Spinal cord (tissue), 10 donors: ENCODE data around the gene HS3ST6. TPM values are rescaled to one million over a fixed set of nuclear protein-coding genes. Genes with fewer than 3 reads are reported as not detected.

ENCODE experiments used
- DNase-seq, 6 donors: peaks; one replicate each; pipeline versions ENCODE4 v3.0.0 to v3.0.0-alpha.2; 2013 to 2015; ENCODE audit warnings: low spot score in 6 of 6, low read depth in 4 of 6
- H3K27ac ChIP-seq: one replicate; pipeline ENCODE4 v1.5.1; 2013; ENCODE audit warnings: low read depth, low read length, control low read depth
- H3K27me3 ChIP-seq: one replicate; pipeline ENCODE4 v1.6.1; 2013; ENCODE audit warnings: low read length; ENCODE audit not compliant: control insufficient read depth, insufficient read depth
- H3K36me3 ChIP-seq: one replicate; pipeline ENCODE4 v1.6.1; 2013; ENCODE audit warnings: low read length; ENCODE audit not compliant: control insufficient read depth, insufficient read depth
- H3K4me1 ChIP-seq: one replicate; pipeline ENCODE4 v1.6.1; 2013; ENCODE audit warnings: low read length; ENCODE audit not compliant: control insufficient read depth, insufficient read depth
- H3K4me3 ChIP-seq: one replicate; pipeline ENCODE4 v1.5.1; 2013; ENCODE audit warnings: low read depth, low read length, control low read depth
- H3K9me3 ChIP-seq: one replicate; pipeline ENCODE4 v1.6.1; 2013; ENCODE audit warnings: low read length; ENCODE audit not compliant: control insufficient read depth, insufficient read depth
- WGBS: methylation state at CpG from one replicate; pipeline ENCODE4 v1.1.5; 2013; ENCODE audit warnings: missing lambda C conversion rate; ENCODE audit not compliant: insufficient coverage; 5-methylcytosine and 5-hydroxymethylcytosine counted together
- polyA plus RNA-seq, 2 donors: library from polyadenylated mRNA; unstranded; fragments of 120-200 nt; gene quantifications; one replicate each; pipeline ENCODE4 v1.2.1, GENCODE V29; 2013; ENCODE audit not compliant: insufficient read length in 2 of 2
- total RNA-seq, 2 donors: library from RNA; depleted of rRNA in 1 of 2; stranded (reverse); fragments of 120-200 nt in 1 of 2; fragments of >200 nt in 1 of 2; gene quantifications; one replicate each; pipeline versions ENCODE4 v1.2.3 to v1.2.4, GENCODE V29; 2013 to 2014
- donor health status: healthy.

Gene HS3ST6
- total and polyA plus RNA-seq, 4 donors, result not detected

DNA sequence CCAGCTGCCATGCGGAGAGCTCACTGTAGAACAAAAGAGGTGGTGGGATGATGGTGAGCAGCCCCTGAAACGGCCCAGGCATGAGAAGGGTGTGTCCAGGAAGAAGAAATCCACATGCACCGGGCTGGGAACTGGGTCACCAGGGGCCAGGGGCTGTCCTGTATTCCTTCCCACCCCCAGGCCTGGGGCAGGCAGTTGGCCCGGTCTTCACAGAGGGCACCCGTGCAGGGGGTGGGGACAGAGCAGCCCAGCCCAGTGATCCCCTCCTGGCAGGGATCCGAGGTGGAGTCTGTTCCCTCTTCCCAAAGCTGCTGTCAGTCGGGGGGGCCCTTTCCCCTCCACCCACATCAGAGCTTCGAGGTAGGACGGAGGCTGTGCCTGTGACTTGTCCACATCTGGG, 9.2 kb downstream of the HS3ST6 start:
- no peak for DNase-seq
- Histone ChIP-seq H3K9me3 (no peaks in the 10 kb centered on the region), H3K4me1 (peaks cover 7% of the 10 kb centered on the region), H3K27me3 (peaks cover 22% of the 10 kb centered on the region), H3K27ac (no peak overlapping the region), H3K4me3 (no peak overlapping the region), H3K36me3 (no peaks in the 10 kb centered on the region)
- 58% methylated on average over 6 of the region's 9 CpGs for WGBS

DNA sequence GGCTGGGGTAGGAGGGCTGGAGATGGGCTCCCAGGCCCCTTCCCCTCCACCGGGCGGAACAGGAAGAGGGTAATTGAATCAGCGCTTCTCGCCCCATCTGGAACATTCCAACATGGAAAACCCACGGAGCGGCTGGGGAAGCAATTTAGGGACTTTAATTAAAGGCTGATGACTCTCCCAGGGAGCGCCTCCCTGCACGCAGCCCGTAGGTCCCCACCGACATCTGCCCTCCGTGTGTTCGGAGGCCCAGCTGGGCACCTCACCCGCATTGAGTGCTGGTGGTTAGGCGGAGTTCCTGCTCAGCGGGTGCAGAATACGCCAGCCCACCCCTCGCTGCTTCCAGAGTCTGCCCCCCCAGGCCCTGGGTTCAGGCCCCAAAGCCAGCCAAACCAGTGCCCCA, 10.0 kb downstream of the HS3ST6 start:
- Histone ChIP-seq H3K4me1 (peaks cover 10% of the 10 kb centered on the region), H3K27ac (no peak overlapping the region), H3K36me3 (no peaks in the 10 kb centered on the region), H3K9me3 (no peaks in the 10 kb centered on the region), H3K4me3 (no peak overlapping the region), H3K27me3 (peaks cover 16% of the 10 kb centered on the region)
- peak in 1 of 6 donors; percentile 21 for DNase-seq
- 48% methylated on average over 11 of the region's 17 CpGs for WGBS

DNA sequence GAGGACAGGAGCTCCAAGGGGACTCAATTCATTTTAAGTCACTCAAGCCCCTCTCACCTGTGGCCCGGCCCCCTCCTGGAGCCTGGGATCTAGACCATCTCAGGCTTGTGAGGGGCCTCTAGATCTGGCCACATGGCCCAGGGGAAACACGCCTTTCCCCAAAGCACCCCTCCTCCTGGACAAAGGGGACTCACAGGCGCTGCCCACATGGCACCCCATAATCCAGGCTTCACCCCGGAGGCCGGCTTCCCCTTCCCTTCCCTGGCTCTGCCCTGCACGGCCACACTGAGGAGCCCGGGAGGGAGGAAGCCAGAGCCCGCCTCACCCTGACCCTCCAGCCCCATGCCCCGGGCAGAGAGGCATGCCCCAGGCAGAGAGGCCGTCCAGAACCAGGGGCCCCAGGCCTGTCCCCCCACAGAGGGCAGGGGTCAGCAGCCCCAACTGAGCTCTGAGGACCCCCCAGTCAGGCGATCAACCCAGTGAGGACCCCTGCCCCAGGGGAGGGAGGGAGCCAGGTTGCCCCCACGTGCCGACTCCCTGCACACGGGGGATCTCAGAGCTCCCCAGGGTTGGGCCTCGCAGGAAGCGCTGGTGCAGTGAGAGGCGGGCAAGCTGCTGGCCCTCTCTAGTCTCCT, 10.9 kb downstream of the HS3ST6 start:
- 68% methylated on average over 14 of the region's 17 CpGs for whole genome bisulfite sequencing
- H3K4me1 ChIP-seq, result peaks cover 10% of the 10 kb centered on the region
- H3K27me3 ChIP-seq, result peaks cover 16% of the 10 kb centered on the region

DNA sequence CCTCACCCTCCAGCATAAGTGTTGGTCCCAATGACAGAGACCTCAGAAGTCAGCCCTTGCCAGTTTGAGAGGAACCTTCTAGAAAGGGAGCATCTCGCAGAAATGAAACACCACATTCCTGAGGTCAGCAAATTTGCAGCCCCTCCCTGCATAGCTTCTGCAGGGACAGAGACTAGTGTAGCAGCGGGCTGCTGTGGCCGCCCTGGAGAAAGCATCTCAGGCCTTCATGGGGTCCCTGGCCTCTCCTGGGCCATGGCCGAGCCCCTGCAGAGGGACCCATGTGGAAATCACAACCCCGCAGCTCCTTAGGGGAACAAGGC, 11.4 kb downstream of the HS3ST6 start:
- no peak for DNase-seq
- H3K27me3 ChIP-seq, result peaks cover 16% of the 10 kb centered on the region
- peaks cover 10% of the 10 kb centered on the region for H3K4me1 ChIP-seq
- 77% methylated on average over 5 of the region's 5 CpGs for WGBS
- H3K36me3 ChIP-seq, result no peaks in the 10 kb centered on the region
- no peak overlapping the region for H3K27ac ChIP-seq
- H3K4me3 ChIP-seq, result no peak overlapping the region
- no peaks in the 10 kb centered on the region for H3K9me3 ChIP-seq

More for the DNA sequence above, 10.9 kb downstream of the HS3ST6 start:
- no peak for DNase-seq
- no peak overlapping the region for H3K27ac ChIP-seq
- no peaks in the 10 kb centered on the region for H3K36me3 ChIP-seq
- H3K9me3 ChIP-seq, result no peaks in the 10 kb centered on the region
- H3K4me3 ChIP-seq, result no peak overlapping the region

DNA sequence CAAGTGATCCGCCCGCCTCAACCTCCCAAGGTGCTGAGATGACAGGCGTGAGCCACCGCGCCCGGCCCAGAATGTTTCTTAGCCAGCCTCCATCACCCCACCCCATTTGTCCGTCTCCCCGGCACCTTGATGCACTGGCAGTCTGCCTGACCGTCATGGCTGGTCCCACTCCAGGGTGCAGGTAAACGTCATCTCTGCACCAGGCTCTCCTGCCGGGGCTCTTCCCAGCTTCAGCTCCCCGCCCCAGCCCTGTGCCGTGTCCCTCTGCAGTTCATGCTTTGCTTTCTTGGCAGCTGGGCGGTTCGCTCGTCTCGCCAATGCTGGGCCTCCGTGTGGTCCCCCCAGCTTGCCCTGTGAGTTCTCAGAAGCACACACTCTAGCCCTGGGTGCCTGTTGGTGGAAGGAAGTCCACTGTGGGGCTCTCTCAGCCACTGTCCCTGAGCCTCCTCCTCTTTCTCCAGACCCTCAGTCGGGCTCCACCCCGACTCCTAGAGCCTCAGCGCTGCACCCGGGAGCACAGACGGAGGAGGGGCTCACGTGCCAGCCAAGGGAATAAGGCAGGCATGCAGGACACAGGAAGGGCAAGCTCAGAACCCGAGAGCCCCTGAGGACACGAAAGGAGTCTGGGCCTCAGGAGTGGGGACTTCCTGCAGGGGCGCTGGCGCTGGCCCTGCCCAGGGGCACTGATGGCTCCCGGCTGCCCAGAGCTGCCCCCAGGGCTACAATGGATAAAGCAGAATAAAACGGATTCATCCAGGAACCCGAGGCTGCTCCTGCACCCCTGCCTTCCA, 12.0 kb downstream of the HS3ST6 start:
- Histone ChIP-seq H3K4me1 (peaks cover 10% of the 10 kb centered on the region), H3K36me3 (no peaks in the 10 kb centered on the region), H3K4me3 (no peak overlapping the region), H3K27ac (no peak overlapping the region), H3K9me3 (no peaks in the 10 kb centered on the region), H3K27me3 (peaks cover 16% of the 10 kb centered on the region)
- DNase-seq, result no peak
- WGBS, result 59% methylated on average over 23 of the region's 31 CpGs

DNA sequence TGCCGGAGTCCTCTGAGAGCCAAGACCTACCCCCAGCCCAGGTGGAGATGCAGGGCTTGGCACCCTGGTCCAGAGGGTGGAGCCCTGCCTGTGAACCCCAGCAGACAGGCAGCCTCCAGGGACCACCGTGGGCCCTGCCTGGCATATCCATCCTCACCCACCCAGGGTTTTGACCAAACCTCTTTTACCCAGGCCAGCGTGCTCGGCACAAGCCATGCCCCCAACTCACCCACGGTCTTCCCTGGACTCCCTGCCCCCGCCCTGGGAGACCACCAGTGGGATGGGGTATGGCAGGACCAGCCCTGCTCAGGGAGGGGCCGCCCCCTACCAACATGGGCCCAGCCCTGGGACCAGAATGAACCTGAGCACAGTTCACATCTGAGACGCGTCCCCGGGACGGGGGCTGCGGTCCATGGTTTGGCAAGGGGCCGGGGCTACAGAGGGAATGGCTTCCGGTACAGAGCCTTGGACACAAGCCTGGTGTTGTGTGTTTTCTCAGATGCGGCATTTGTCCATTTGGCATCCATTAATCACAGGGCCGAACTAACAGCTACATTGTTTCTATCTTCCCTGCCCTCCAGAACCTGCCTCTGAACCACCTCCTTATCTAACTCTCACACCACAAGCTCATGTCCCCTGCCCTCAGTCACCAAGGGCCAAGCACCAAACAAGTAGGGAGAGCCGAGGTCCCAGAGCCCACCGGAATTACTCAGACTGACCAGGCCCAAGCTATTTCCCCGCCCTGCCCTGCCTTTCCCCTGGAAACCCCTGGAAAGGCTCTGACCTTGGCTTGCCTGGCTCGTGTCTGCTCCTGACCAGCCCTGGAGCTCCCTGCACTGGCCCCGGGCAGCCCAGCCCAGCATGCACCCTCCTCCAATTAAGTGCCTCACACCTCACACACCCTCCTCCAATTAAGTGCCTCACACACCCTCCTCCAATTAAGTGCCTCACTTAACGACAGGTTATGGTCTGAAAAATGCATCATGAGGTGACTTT, 14.1 kb downstream of the HS3ST6 start:
- Histone ChIP-seq H3K4me3 (no peak overlapping the region), H3K27me3 (peaks cover 16% of the 10 kb centered on the region), H3K36me3 (no peaks in the 10 kb centered on the region), H3K27ac (no peak overlapping the region), H3K4me1 (peaks cover 10% of the 10 kb centered on the region), H3K9me3 (no peaks in the 10 kb centered on the region)
- WGBS, result 74% methylated on average over 19 of the region's 22 CpGs
- no peak for DNase-seq

DNA sequence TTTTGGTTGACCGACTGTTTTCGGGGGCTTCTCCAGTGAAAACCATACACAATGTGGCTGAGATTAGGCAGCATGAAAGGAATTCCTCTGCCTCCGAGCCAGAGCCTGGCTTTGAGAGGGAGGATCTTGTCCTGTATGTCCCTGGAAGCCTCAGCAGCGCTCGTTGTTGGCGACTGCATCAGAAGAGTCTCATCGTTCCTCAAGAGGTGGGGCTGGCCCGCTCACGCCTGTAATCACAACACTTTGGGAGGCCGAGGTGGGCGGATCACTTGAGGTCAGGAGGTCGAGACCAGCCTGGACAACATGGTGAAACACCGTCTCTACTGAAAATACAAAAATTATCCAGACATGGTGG, 15.0 kb downstream of the HS3ST6 start:
- Histone ChIP-seq H3K4me3 (no peak overlapping the region), H3K4me1 (peaks cover 10% of the 10 kb centered on the region), H3K27me3 (peaks cover 9% of the 10 kb centered on the region), H3K9me3 (no peaks in the 10 kb centered on the region), H3K36me3 (no peaks in the 10 kb centered on the region), H3K27ac (no peak overlapping the region)
- 49% methylated on average over 13 of the region's 13 CpGs for WGBS
- no peak for DNase-seq

DNA sequence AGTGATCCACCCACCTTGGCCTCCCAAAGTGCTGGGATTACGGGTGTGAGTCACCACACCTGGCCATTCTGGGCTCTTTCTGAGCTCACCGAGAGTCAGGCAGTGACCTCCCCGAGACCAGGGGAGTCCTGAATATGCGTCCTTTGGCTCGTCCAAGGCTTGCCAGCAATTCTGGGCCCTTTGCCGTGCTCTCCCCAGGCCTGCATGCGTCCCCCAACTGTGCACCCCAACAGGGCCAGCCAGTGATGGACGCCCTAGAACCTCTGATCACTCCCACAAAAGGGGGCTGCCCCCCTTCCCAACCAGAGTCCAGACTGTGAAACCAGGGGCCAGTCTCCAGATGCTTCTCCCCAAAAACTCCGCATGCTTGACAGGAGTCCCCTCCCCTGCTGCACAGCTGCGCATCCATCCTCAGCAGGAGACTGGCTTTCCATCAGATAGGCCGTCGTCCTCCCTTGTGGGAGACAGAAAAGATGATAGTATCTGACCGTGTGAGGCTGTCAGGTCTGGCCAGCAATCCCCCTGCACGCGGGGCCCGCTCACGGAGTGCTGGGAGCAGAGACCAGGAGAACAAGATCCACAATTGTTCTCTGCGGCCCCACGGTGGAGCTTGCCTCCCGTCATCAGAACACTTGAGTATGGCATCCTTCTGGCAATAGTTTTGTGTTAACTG, 15.5 kb downstream of the HS3ST6 start:
- Histone ChIP-seq H3K4me1 (peaks cover 10% of the 10 kb centered on the region), H3K27me3 (peaks cover 8% of the 10 kb centered on the region), H3K27ac (no peak overlapping the region), H3K36me3 (no peaks in the 10 kb centered on the region), H3K9me3 (no peaks in the 10 kb centered on the region), H3K4me3 (no peak overlapping the region)
- DNase-seq, result no peak
- WGBS, result 63% methylated on average over 19 of the region's 20 CpGs

DNA sequence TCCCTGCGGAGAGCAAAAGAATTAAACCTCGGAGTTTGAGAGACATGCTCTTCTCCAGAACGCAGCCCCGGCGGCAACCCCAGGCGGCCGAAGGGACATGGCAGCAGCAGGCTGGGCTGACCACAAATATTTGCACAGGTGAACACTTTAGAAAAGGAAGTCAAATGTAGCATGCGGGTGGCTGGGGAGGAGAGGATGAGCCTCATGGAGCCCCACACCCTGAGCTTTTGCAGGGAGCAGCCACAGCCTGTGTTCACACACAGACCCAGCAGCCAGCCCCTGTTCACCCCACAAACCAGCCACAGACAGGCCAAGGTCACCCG, 17.8 kb downstream of the HS3ST6 start:
- 84% methylated on average over 8 of the region's 9 CpGs for WGBS
- no peak for DNase-seq

More for the DNA sequence above, 17.8 kb downstream of the HS3ST6 start:
- Histone ChIP-seq H3K27ac (no peak overlapping the region), H3K4me3 (no peak overlapping the region), H3K36me3 (no peaks in the 10 kb centered on the region), H3K4me1 (peaks cover 10% of the 10 kb centered on the region), H3K27me3 (peaks cover 5% of the 10 kb centered on the region), H3K9me3 (no peaks in the 10 kb centered on the region)
